HuH-7 (cell line): ENCODE results near the gene RXFP1.

Experiments
- DNase-seq: peaks from one replicate; pipeline ENCODE4 v3.0.0; 2011; ENCODE audit warnings: low spot score

RXFP1 gene

DNA sequence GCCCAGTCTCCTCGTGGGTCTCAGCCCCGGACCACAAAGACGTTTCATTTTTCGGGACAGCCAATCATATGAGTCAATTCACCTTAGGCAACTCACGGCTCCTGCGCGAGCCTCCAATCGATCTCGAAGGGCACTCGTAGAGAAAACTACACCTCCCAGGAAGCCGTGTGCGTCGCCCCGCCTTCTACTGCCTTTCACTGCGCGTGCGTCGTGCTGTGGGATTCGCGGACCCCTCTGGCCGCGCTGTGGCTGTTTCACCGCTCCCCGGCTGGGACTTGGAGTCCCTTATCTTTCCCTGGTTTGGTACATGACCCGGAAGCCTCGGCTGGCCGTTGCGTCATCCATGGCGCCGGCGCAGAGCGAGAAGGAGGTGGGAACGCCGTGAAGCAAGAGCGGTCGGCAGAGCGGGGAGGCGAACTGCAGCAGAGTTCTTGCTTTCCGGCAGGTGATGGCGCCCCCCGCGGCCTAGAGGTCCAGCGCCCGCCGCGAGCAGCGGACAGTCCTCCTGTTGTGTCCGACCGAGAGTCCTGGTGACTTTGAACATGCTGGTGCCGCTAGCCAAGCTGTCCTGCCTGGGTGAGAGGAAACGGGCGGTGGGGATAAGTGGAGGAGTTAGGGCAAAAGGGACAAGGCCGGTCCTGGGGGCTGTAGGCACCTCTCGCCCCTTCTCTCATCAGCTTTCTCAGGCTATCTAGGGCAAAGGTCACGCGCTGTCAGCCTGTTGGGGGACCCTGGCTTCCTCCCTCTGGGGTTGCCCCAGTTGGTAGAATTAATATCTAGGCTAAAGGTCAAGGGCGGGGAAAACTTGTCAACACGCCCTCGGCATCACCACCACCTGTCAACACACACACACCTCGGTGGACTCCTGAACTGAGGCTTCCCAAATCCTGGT lies 150.5 kb downstream of the RXFP1 start, which contains the start of gene ETFDH:
ETFDH (plus strand) TSS at position 382 of the 892 bp plus-strand sequence; CDS start at position 543, 161 bp downstream.
- peak; percentile 95 for DNase-seq

DNA sequence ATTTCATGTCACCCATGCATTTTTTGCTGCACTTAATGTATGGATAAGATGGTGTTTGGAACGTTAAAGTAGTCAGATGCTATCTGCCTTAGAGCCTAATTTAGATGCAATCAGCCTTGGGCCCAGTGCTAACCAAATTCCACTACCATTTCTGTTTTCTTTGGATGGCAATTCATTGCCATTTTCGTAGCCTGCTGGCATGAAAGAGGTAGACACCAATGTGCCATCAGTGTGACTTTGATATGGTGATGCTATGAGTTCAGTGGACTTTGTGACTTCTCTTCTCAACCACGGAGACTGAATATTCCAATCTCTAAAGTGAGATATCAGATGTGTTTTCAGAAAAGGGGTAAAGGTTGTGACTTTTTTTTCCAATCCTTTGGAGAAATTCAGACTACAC lies 152.0 kb downstream of the RXFP1 start:
- DNase-seq = no peak

GRCh38 chr4:158676076-158676475 lies 154.4 kb downstream of the RXFP1 start:
- DNase-seq = no peak

DNA sequence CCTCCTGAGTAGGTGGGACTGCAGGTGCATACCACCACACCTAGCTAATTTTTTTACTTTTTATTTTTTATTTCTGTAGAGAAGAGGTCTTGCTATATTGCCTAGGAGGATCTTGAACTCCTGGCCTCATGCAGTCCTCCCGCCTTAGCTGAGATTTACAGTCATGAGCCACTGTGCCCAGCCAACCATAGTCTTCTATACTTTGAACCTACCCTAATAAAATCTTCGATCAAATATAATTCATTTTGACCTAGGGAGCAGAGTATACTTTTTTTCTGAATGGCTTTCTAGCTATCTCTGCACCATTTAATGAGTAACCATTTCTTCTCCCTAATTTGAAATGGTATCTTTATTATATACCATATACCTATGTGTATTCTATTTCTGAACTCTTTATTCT lies 157.1 kb downstream of the RXFP1 start:
- DNase-seq = no peak

- DNase-seq = no peak
Observed at GRCh38 chr4:158681629-158682028, 159.9 kb downstream of the RXFP1 start.

DNA sequence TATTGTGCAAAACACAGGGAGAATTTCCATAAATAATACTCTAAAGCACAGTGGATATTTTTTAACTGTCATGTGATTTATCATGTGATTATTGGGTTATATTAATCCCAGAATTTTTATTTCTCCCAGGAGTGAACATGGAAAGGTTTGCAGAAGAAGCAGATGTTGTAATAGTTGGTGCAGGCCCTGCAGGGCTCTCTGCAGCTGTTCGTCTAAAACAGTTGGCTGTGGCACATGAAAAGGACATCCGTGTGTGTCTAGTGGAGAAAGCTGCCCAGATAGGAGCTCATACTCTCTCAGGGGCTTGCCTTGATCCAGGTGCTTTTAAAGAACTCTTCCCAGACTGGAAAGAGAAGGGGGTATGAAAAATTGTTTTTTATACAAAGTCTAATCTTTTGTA lies 160.4 kb downstream of the RXFP1 start:
- no peak for DNase-seq

GRCh38 chr4:158688813-158689212 lies 167.1 kb downstream of the RXFP1 start:
- no peak for DNase-seq
